Keratinocyte (primary cell): ENCODE results near the gene TENM4. TPM values are rescaled to one million over a fixed set of nuclear protein-coding genes. Genes with fewer than 3 reads are reported as not detected.

Experiments used
- DNase-seq: peaks from one replicate; pipeline ENCODE4 v3.0.0-alpha.2; 2011; ENCODE audit warnings: low read depth, missing footprints, low spot score
- FAIRE-seq: peaks from 2 replicates; lab custom pipeline; 2011; peaks lifted over from hg19 to GRCh38; lab: Jason Lieb, UNC
- H2AFZ ChIP-seq: 2 replicates; pipeline ENCODE4 v1.6.0; 2012; ENCODE audit warnings: low read length, control low read depth, inconsistent platforms; ENCODE audit not compliant: control insufficient read depth
- H3K27ac ChIP-seq: 2 replicates; pipeline ENCODE4 v1.5.1; 2011; ENCODE audit warnings: low read length; ENCODE audit not compliant: control insufficient read depth, insufficient read depth
- H3K27me3 ChIP-seq: 3 replicates; pipeline ENCODE4 v1.6.0; 2011; ENCODE audit warnings: low read length; ENCODE audit not compliant: control insufficient read depth, insufficient read depth; ENCODE audit errors: extremely low read depth
- H3K36me3 ChIP-seq, 2 experiments: 2 replicates in 1 of 2; 3 replicates in 1 of 2; pipeline ENCODE4 v1.5.1; 2011; ENCODE audit warnings: low read length in 2 of 2, mild to moderate bottlenecking in 1 of 2; ENCODE audit not compliant: control insufficient read depth in 2 of 2, insufficient read depth in 2 of 2; ENCODE audit errors: extremely low read depth in 1 of 2
- H3K4me1 ChIP-seq: 3 replicates; pipeline ENCODE4 v1.5.1; 2011; ENCODE audit warnings: low read length; ENCODE audit not compliant: control insufficient read depth, insufficient read depth; ENCODE audit errors: extremely low read depth
- H3K4me2 ChIP-seq: 3 replicates; pipeline ENCODE4 v1.6.0; 2011; ENCODE audit warnings: low read depth, low read length; ENCODE audit not compliant: control insufficient read depth, insufficient read depth; ENCODE audit errors: extremely low read depth
- H3K4me3 ChIP-seq, 3 experiments: fragments of 200-600 bp in 1 of 3; sonication (generic) in 1 of 3; 2 replicates in 2 of 3; 3 replicates in 1 of 3; pipeline ENCODE4 v1.5.1; 2011 to 2016; ENCODE audit warnings: low read length in 3 of 3, mild to moderate bottlenecking in 3 of 3, control low read depth in 2 of 3, inconsistent platforms in 1 of 3, low read depth in 1 of 3, mixed read lengths in 1 of 3, mixed run types in 1 of 3, moderate library complexity in 1 of 3; ENCODE audit not compliant: control insufficient read depth in 2 of 3, insufficient read depth in 2 of 3; ENCODE audit errors: extremely low read depth in 1 of 3
- H3K79me2 ChIP-seq: 2 replicates; pipeline ENCODE4 v1.6.0; 2012; ENCODE audit warnings: low read length; ENCODE audit not compliant: control insufficient read depth, insufficient read depth
- H3K9ac ChIP-seq: 3 replicates; pipeline ENCODE4 v1.6.0; 2011; ENCODE audit warnings: low read length; ENCODE audit not compliant: control insufficient read depth, insufficient read depth; ENCODE audit errors: extremely low read depth
- H3K9me1 ChIP-seq: 3 replicates; pipeline ENCODE4 v1.6.0; 2011; ENCODE audit warnings: low read length; ENCODE audit not compliant: control insufficient read depth, insufficient read depth; ENCODE audit errors: extremely low read depth
- H3K9me3 ChIP-seq: 2 replicates; pipeline ENCODE4 v1.5.1; 2012; ENCODE audit warnings: low read depth, low read length; ENCODE audit not compliant: control insufficient read depth
- H4K20me1 ChIP-seq: 3 replicates; pipeline ENCODE4 v1.6.0; 2011; ENCODE audit warnings: low read length; ENCODE audit not compliant: control insufficient read depth, insufficient read depth; ENCODE audit errors: extremely low read depth
- EZH2 ChIP-seq: IDR thresholded peaks from one replicate; pipeline ENCODE4 v1.6.1; 2012; ENCODE audit warnings: inconsistent platforms, mild to moderate bottlenecking, low read length, moderate library complexity
- dilution Hi-C: fragments of 300-500 bp; cut with MboI; formaldehyde crosslinking; loops from one replicate; pipeline ENCODE4 v1.7.0; 2020; ENCODE audit warnings: low sequenced_read_pairs; ENCODE audit not compliant: extremely low pct_ligation_motif_present
- polyA plus RNA-seq, 5 experiments: library from polyadenylated mRNA; depleted of rRNA in 3 of 5; stranded (reverse) in 3 of 5; stranded (forward) in 1 of 5; unstranded in 1 of 5; fragments of >200 nt; gene quantifications; 1 replicate in 1 of 5; 2 replicates in 3 of 5; 3 replicates in 1 of 5; pipeline versions ENCODE4 v1.2.1 to v1.2.3, GENCODE V29; 2011 to 2012; ENCODE audit warnings: missing spikeins in 2 of 5, low read depth in 1 of 5, low replicate concordance in 1 of 5
- TF ChIP-seq, protein P1 (sequence below), 3 experiments: IDR thresholded peaks in 1 of 3; conservative IDR thresholded peaks in 1 of 3; optimal IDR thresholded peaks in 1 of 3; 2 replicates in 2 of 3; 3 replicates in 1 of 3; pipeline versions ENCODE3 to v1.5.1; 2011; ENCODE audit warnings: low read length in 3 of 3, mild to moderate bottlenecking in 3 of 3, moderate library complexity in 2 of 3, control low read depth in 1 of 3, inconsistent platforms in 1 of 3; ENCODE audit not compliant: insufficient read depth in 2 of 3; ENCODE audit errors: extremely low read depth in 1 of 3

Gene TENM4
- polyA plus RNA-seq, 1 donor (not counting 4 experiments of a cell fraction or from before 2014, with no cell fraction given): 3.5 TPM

DNA sequence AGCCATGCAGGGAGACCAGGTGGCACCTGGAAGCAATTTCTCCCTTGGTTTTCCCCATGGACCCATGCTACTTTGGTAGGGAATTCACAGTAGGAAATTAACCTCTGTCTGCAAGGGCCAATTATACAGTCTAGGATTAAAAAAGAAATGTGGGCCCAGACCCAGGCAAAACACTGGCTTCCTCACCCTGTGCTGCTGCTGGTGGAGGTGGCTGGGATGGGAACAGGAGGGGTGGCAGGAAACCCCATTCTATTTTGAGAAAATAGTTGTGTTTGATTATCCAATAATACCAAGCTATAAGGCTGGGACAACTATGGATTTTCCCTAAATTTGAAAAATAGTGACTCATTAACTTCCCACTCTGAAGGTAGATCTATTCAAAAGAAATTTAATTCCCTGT lies 449.1 kb downstream of the TENM4 start:
- Histone ChIP-seq H3K79me2 (no peaks in the 10 kb centered on the region), H3K36me3 (no peaks in the 10 kb centered on the region), H3K27me3 (no peaks in the 10 kb centered on the region), H3K4me1 (no peaks in the 10 kb centered on the region), H4K20me1 (no peaks in the 10 kb centered on the region), H3K9me3 (no peaks in the 10 kb centered on the region), H3K9me1 (no peaks in the 10 kb centered on the region), H2AFZ (no peak overlapping the region), H3K9ac (no peak overlapping the region), H3K4me2 (no peak overlapping the region), H3K27ac (no peak overlapping the region), H3K4me3 (no peak overlapping the region)
- DNase-seq (no peak), FAIRE-seq (no peak)
- TF ChIP-seq EZH2: no peak
- TF ChIP-seq, protein P1, sequence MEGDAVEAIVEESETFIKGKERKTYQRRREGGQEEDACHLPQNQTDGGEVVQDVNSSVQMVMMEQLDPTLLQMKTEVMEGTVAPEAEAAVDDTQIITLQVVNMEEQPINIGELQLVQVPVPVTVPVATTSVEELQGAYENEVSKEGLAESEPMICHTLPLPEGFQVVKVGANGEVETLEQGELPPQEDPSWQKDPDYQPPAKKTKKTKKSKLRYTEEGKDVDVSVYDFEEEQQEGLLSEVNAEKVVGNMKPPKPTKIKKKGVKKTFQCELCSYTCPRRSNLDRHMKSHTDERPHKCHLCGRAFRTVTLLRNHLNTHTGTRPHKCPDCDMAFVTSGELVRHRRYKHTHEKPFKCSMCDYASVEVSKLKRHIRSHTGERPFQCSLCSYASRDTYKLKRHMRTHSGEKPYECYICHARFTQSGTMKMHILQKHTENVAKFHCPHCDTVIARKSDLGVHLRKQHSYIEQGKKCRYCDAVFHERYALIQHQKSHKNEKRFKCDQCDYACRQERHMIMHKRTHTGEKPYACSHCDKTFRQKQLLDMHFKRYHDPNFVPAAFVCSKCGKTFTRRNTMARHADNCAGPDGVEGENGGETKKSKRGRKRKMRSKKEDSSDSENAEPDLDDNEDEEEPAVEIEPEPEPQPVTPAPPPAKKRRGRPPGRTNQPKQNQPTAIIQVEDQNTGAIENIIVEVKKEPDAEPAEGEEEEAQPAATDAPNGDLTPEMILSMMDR (optimal IDR thresholded peaks at IDR 0.05 in 1 of 3, IDR thresholded peaks at IDR 0.05 in 1 of 3, conservative IDR thresholded peaks at IDR 0.05 in 1 of 3; ENCODE audit: extremely low read depth in 1 of 3, insufficient read depth in 2 of 3, low read length in 3 of 3): no peak
- dilution Hi-C loops: no loop called here

DNA sequence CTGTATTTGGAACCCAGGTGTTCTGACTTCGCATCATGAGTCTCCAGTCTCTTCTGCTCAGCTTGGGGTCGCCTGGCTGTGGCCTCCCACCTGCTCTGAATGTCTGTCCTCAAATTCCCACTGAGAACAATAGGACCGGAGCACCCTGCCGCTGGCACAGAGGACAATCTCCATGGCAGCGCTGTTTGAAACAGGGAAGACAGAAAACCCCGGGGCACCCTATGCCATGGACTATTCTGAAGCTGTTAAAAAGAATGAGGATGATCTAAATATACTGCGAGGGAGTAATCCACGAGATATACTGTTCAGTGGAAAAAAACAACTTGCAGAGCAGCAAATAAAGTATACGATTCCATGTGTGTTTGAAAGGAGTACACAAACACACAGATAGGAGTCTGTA lies 450.6 kb downstream of the TENM4 start:
- Histone ChIP-seq H3K27me3 (no peaks in the 10 kb centered on the region), H3K9me1 (no peaks in the 10 kb centered on the region), H3K4me2 (no peak overlapping the region), H3K36me3 (no peaks in the 10 kb centered on the region), H3K79me2 (no peaks in the 10 kb centered on the region), H3K4me1 (no peaks in the 10 kb centered on the region), H4K20me1 (no peaks in the 10 kb centered on the region), H3K27ac (no peak overlapping the region), H3K4me3 (no peak overlapping the region), H3K9me3 (no peaks in the 10 kb centered on the region), H2AFZ (no peak overlapping the region), H3K9ac (no peak overlapping the region)
- no peak for FAIRE-seq
- TF ChIP-seq EZH2: no peak
- TF ChIP-seq, protein P1 (optimal IDR thresholded peaks at IDR 0.05 in 1 of 3, IDR thresholded peaks at IDR 0.05 in 1 of 3, conservative IDR thresholded peaks at IDR 0.05 in 1 of 3; ENCODE audit: extremely low read depth in 1 of 3, insufficient read depth in 2 of 3, low read length in 3 of 3): no peak
- dilution Hi-C loops: no loop called here
- DNase-seq: no peak
